HepG2 (cell line): ENCODE results near the gene CERT1. TPM values are rescaled to one million over a fixed set of nuclear protein-coding genes. Genes with fewer than 3 reads are reported as not detected.

Experiments
- ATF2 ChIP-seq: sonication (generic); formaldehyde crosslinking; IDR thresholded peaks from 2 replicates; pipeline ENCODE4 v1.4.0; 2020; ENCODE audit warnings: missing genetic modification reagents
- ETV5 ChIP-seq: IDR thresholded peaks from 2 replicates; pipeline ENCODE4 v1.6.1; 2018; ENCODE audit warnings: missing biosample characterization, missing genetic modification reagents, inconsistent platforms, borderline replicate concordance
- FOXJ3 ChIP-seq: sonication (generic); formaldehyde crosslinking; IDR thresholded peaks from 2 replicates; pipeline ENCODE4 v1.4.0; 2020; ENCODE audit warnings: missing genetic modification reagents, mild to moderate bottlenecking, borderline replicate concordance
- FOXM1 ChIP-seq: sonication (generic); formaldehyde crosslinking; IDR thresholded peaks from 2 replicates; pipeline ENCODE4 v1.5.0; 2020; ENCODE audit warnings: missing genetic modification reagents
- GPBP1L1 ChIP-seq: sonication (generic); formaldehyde crosslinking; IDR thresholded peaks from 2 replicates; pipeline ENCODE4 v1.5.0; 2020; ENCODE audit warnings: mild to moderate bottlenecking, missing genetic modification reagents
- NR3C1 ChIP-seq: sonication (generic); formaldehyde crosslinking; IDR thresholded peaks from 2 replicates; pipeline ENCODE4 v1.4.0; 2020; ENCODE audit warnings: missing genetic modification reagents
- RCOR2 ChIP-seq: IDR thresholded peaks from 2 replicates; pipeline ENCODE4 v1.6.1; 2016; ENCODE audit warnings: missing biosample characterization, missing genetic modification reagents
- SAP130 ChIP-seq: IDR thresholded peaks from 2 replicates; pipeline ENCODE4 v1.6.1; 2016; ENCODE audit warnings: low read depth
- SIX4 ChIP-seq: sonication (generic); formaldehyde crosslinking; IDR thresholded peaks from 2 replicates; pipeline ENCODE4 v1.4.0; 2020; ENCODE audit warnings: missing genetic modification reagents
- SOX5 ChIP-seq: IDR thresholded peaks from 2 replicates; pipeline ENCODE4 v1.6.1; 2016; ENCODE audit warnings: borderline replicate concordance
- SOX6 ChIP-seq, 2 experiments: fragments of 450-650 bp in 1 of 2; sonication (generic) in 1 of 2; formaldehyde crosslinking in 1 of 2; IDR thresholded peaks; 2 replicates each; pipeline versions ENCODE4 v1.4.0 to v1.6.1; 2017 to 2020; ENCODE audit warnings: antibody characterized with exemption in 1 of 2, mild to moderate bottlenecking in 1 of 2, missing genetic modification reagents in 1 of 2
- THRA ChIP-seq: sonication (generic); formaldehyde crosslinking; IDR thresholded peaks from 2 replicates; pipeline ENCODE4 v1.4.0; 2020; ENCODE audit warnings: missing genetic modification reagents, borderline replicate concordance
- TP53 ChIP-seq: sonication (generic); formaldehyde crosslinking; conservative IDR thresholded peaks from 2 replicates; pipeline ENCODE4 v1.4.0; 2020; ENCODE audit warnings: missing genetic modification reagents
- ZNF143 ChIP-seq: sonication (generic); formaldehyde crosslinking; IDR thresholded peaks from 2 replicates; pipeline ENCODE4 v1.4.0; 2020; ENCODE audit warnings: missing genetic modification reagents
- polyA plus RNA-seq, 8 experiments: library from polyadenylated mRNA; depleted of rRNA in 3 of 8; stranded (reverse) in 7 of 8; unstranded in 1 of 8; fragments of >200 nt; fragmentation: Illumina TruSeq in 4 of 8; extraction: Trizol in 4 of 8; gene quantifications; 2 replicates each; pipeline versions ENCODE4 v1.2.1 to v1.2.3, GENCODE V29; 2011 to 2016; ENCODE audit warnings: low read depth in 4 of 8, missing spikeins in 1 of 8, mixed read lengths in 1 of 8; ENCODE audit not compliant: insufficient read depth in 1 of 8
- total RNA-seq, 5 experiments: library from RNA; depleted of rRNA; stranded (reverse); fragments of >200 nt; fragmentation: Illumina TruSeq; extraction: Trizol; gene quantifications; 2 replicates each; pipeline ENCODE4 v1.2.3, GENCODE V29; 2016; ENCODE audit warnings: low read depth in 1 of 5
- TF ChIP-seq, protein P1 (sequence below): IDR thresholded peaks from 2 replicates; pipeline ENCODE4 v1.6.1; 2016; ENCODE audit warnings: mild to moderate bottlenecking

CERT1 gene
- total and polyA plus RNA-seq, 2 of the 13 experiments (the other 11 are each of a cell fraction or from before 2014, with no cell fraction given), result 8.2 to 12.7 TPM

- TF ChIP-seq FOXM1 (CRISPR knock-in tag), result no peak
- TF ChIP-seq SAP130 (CRISPR knock-in tag), result peak; percentile 44
- TF ChIP-seq TP53, result no peak
- peak; percentile 53; the same call in 1 of the 2 replicates for TF ChIP-seq RCOR2 (CRISPR knock-in tag)
- TF ChIP-seq ATF2 (CRISPR knock-in tag), result 0 out of 2 replicates have a peak, but pooled peaks have one; percentile 14
- no peak for TF ChIP-seq NR3C1
- peak; percentile 13; the same call in 1 of the 2 replicates for TF ChIP-seq ETV5
- peak; percentile 90; the same call in 1 of the 2 replicates for TF ChIP-seq THRA (CRISPR knock-in tag)
- peak; percentile 11; the same call in 1 of the 2 replicates for TF ChIP-seq SIX4 (CRISPR knock-in tag)
- TF ChIP-seq ZNF143, result no peak
- no peak for TF ChIP-seq GPBP1L1 (CRISPR knock-in tag)
- peak; percentile 24; the same call in 1 of the 2 replicates for TF ChIP-seq FOXJ3
- peak; percentile 42; the same call in 1 of the 2 replicates for TF ChIP-seq SOX5 (CRISPR knock-in tag)
- TF ChIP-seq, protein P1, sequence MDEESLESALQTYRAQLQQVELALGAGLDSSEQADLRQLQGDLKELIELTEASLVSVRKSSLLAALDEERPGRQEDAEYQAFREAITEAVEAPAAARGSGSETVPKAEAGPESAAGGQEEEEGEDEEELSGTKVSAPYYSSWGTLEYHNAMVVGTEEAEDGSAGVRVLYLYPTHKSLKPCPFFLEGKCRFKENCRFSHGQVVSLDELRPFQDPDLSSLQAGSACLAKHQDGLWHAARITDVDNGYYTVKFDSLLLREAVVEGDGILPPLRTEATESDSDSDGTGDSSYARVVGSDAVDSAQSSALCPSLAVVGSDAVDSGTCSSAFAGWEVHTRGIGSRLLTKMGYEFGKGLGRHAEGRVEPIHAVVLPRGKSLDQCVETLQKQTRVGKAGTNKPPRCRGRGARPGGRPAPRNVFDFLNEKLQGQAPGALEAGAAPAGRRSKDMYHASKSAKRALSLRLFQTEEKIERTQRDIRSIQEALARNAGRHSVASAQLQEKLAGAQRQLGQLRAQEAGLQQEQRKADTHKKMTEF (CRISPR knock-in tag), result 0 out of 2 replicates have a peak, but pooled peaks have one; percentile 35
- no peak for TF ChIP-seq SOX6 (IDR thresholded peaks at IDR 0.05)
- peak; percentile 38; the same call in 1 of the 2 replicates for TF ChIP-seq SOX6 (CRISPR knock-in tag; IDR thresholded peaks at IDR 0.05)
- TF ChIP-seq, all 625 proteins: peak for 61
Measured at GRCh38 chr5:75331095-75332090, 180.0 kb downstream of the CERT1 start (continued).
